ENCODE measurements around the gene NDUFC2.
"Not testable (repeated sequence)": the region's sequence is repeated elsewhere in the genome, so short reads cannot be mapped to it uniquely, and the experiment has no call there.

Gene NDUFC2

GRCh38 chr11:78049348-78049747 lies 30.3 kb downstream of the NDUFC2 start:
- TF ChIP-seq ZNF274 (IDR thresholded peaks at IDR 0.05; ENCODE audit: low read depth, low read length): no peak
- no peak overlapping the region for H3K4me3 ChIP-seq (ENCODE audit: low read length)

GRCh38 chr11:78048561-78048960 lies 31.1 kb downstream of the NDUFC2 start:
- no peak overlapping the region for H3K4me3 ChIP-seq (ENCODE audit: low read length)
- no peak for TF ChIP-seq ZNF274 (IDR thresholded peaks at IDR 0.05; ENCODE audit: low read depth, low read length)

- TF ChIP-seq ZNF274 (IDR thresholded peaks at IDR 0.05; ENCODE audit: low read depth, low read length): no peak
- no peak overlapping the region for H3K4me3 ChIP-seq (ENCODE audit: low read length)
These were observed 33.2 kb downstream of the NDUFC2 start for GRCh38 chr11:78046486-78046854.

- no peak for TF ChIP-seq ZNF274 (IDR thresholded peaks at IDR 0.05; ENCODE audit: low read depth, low read length)
- no peak overlapping the region for H3K4me3 ChIP-seq (ENCODE audit: low read length)
These were observed 33.7 kb downstream of the NDUFC2 start for GRCh38 chr11:78045851-78046485.

- H3K4me3 ChIP-seq (ENCODE audit: low read length): no peak overlapping the region
- no peak for TF ChIP-seq ZNF274 (IDR thresholded peaks at IDR 0.05; ENCODE audit: low read depth, low read length)
These were observed 35.0 kb downstream of the NDUFC2 start for GRCh38 chr11:78044706-78045105.

- H3K4me3 ChIP-seq (ENCODE audit: low read length): no peak overlapping the region
- TF ChIP-seq ZNF274 (IDR thresholded peaks at IDR 0.05; ENCODE audit: low read depth, low read length): no peak
These were observed 37.7 kb downstream of the NDUFC2 start for GRCh38 chr11:78041843-78042440.

GRCh38 chr11:78041380-78041719 lies 38.3 kb downstream of the NDUFC2 start:
- not testable (repeated sequence) for H3K4me3 ChIP-seq (ENCODE audit: low read length)

- no peak overlapping the region for H3K4me3 ChIP-seq (ENCODE audit: low read length)
- TF ChIP-seq ZNF274 (IDR thresholded peaks at IDR 0.05; ENCODE audit: low read depth, low read length): no peak
These were observed 38.8 kb downstream of the NDUFC2 start for GRCh38 chr11:78040691-78041379.

- peak overlapping the region; percentile 4; the same call in 1 of the 2 replicates for H3K4me3 ChIP-seq (ENCODE audit: low read length)
- no peak for TF ChIP-seq ZNF274 (IDR thresholded peaks at IDR 0.05; ENCODE audit: low read depth, low read length)
These were observed 39.6 kb downstream of the NDUFC2 start for GRCh38 chr11:78039919-78040671.

- no peak overlapping the region for H3K4me3 ChIP-seq (ENCODE audit: low read length)
- no peak for TF ChIP-seq ZNF274 (IDR thresholded peaks at IDR 0.05; ENCODE audit: low read depth, low read length)
These were observed 40.2 kb downstream of the NDUFC2 start for GRCh38 chr11:78039391-78039918.

- H3K4me3 ChIP-seq (ENCODE audit: low read length): no peak overlapping the region
These were observed 40.9 kb downstream of the NDUFC2 start for GRCh38 chr11:78038697-78039313.

GRCh38 chr11:78037825-78038620 lies 41.6 kb downstream of the NDUFC2 start:
- no peak for TF ChIP-seq ZNF274 (IDR thresholded peaks at IDR 0.05; ENCODE audit: low read depth, low read length)
- no peak overlapping the region for H3K4me3 ChIP-seq (ENCODE audit: low read length)

More at GRCh38 chr11:78038697-78039313, 40.9 kb downstream of the NDUFC2 start:
- TF ChIP-seq ZNF274 (IDR thresholded peaks at IDR 0.05; ENCODE audit: low read depth, low read length): no peak

- TF ChIP-seq ZNF274 (IDR thresholded peaks at IDR 0.05; ENCODE audit: low read depth, low read length): no peak
- no peak overlapping the region for H3K4me3 ChIP-seq (ENCODE audit: low read length)
These were observed 42.6 kb downstream of the NDUFC2 start for GRCh38 chr11:78037056-78037455.
